ENCODE results near the gene MAX. TPM values are rescaled to one million over a fixed set of nuclear protein-coding genes. Genes with fewer than 3 reads are reported as not detected.
"Not testable (repeated sequence)": the region's sequence is repeated elsewhere in the genome, so short reads cannot be mapped to it uniquely, and the experiment has no call there.

MAX gene
- total and polyA plus RNA-seq, 9 donors, result 48.4 to 168 (median 109) TPM

DNA sequence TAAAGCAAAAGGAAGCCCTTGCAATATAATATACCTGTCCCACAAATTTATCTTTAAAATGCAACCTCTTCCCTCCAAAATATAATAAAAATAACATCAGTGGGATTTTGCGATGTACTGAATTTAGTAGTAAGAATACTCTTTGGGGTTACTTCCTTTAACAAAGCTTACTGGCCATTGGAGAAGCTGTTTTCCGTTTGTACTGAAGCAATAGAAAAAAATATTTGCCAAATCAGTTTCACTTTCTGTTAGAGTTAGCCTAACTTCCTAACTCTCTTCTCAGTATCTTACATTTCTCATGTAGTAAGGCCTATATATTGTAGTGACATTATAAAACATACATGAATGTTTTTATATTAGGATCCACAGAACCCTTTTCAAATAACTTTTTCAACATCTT, 3.7 kb downstream of the MAX start:
- H3K36me3 ChIP-seq, result no peaks in the 10 kb centered on the region
- no peak for DNase-seq
- no peaks in the 10 kb centered on the region for H3K27me3 ChIP-seq
- no peak overlapping the region for H3K27ac ChIP-seq
- 6 to 10% (median 8%) methylated on average over 2 of the region's 2 CpGs for WGBS, 3 donors
- intact Hi-C loops (cut with DNase I), result no loop called here
- TF ChIP-seq POLR2A (IDR thresholded peaks at IDR 0.05) (no peak), EP300 (IDR thresholded peaks at IDR 0.05) (no peak)
- TF ChIP-seq, protein P1, sequence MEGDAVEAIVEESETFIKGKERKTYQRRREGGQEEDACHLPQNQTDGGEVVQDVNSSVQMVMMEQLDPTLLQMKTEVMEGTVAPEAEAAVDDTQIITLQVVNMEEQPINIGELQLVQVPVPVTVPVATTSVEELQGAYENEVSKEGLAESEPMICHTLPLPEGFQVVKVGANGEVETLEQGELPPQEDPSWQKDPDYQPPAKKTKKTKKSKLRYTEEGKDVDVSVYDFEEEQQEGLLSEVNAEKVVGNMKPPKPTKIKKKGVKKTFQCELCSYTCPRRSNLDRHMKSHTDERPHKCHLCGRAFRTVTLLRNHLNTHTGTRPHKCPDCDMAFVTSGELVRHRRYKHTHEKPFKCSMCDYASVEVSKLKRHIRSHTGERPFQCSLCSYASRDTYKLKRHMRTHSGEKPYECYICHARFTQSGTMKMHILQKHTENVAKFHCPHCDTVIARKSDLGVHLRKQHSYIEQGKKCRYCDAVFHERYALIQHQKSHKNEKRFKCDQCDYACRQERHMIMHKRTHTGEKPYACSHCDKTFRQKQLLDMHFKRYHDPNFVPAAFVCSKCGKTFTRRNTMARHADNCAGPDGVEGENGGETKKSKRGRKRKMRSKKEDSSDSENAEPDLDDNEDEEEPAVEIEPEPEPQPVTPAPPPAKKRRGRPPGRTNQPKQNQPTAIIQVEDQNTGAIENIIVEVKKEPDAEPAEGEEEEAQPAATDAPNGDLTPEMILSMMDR (IDR thresholded peaks at IDR 0.05), result no peak
- no peaks in the 10 kb centered on the region for H3K9me3 ChIP-seq
- H3K4me3 ChIP-seq, result no peak overlapping the region
- H3K4me1 ChIP-seq (ENCODE audit: insufficient read depth), result peaks cover 29% of the 10 kb centered on the region

DNA sequence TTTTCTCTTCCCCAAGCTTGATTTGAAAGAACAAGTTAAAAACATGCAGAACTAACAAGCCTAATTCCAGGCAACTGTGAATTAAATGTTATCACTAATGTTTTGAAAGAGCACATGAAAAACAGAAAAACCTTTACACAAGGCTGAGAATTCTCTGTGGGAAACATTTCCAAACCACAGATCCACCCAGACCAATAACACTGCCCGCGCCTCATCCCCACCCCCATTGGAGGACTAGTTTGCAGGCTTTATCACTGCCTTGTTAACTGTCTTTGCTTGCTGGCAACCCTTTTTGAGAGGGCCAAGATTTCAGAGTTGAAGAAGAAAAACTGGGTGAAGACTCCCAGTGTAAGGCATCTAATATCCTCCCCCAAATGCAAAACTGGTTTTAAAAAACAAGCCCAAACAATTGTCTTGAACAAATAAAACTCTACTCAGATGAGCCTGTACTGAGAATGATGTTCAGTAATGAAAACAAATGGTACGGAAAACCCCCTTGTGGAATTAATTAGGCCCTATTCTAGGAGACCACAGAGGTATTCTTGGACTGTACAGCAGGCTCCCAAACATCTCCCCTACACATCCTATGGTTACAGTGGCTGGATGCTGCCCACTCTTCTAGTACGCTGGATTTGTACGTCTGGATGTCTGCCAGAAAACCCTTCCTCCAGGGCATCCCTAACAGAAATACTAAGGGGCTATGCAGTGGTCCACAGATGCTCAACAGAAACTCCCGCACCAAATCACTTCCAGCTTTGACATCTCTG, 5.8 kb downstream of the MAX start:
- no peak overlapping the region for H3K4me3 ChIP-seq
- TF ChIP-seq, protein P1 (IDR thresholded peaks at IDR 0.05), result no peak
- TF ChIP-seq POLR2A (IDR thresholded peaks at IDR 0.05) (no peak), EP300 (IDR thresholded peaks at IDR 0.05) (no peak)
- peak in 3 of 5 donors; percentile 27 to 52 (median 32) for DNase-seq
- H3K4me1 ChIP-seq (ENCODE audit: insufficient read depth), result peaks cover 26% of the 10 kb centered on the region
- intact Hi-C loops (cut with DNase I), result no loop called here
- H3K27me3 ChIP-seq, result no peaks in the 10 kb centered on the region
- H3K9me3 ChIP-seq, result no peaks in the 10 kb centered on the region
- peak overlapping the region in 1 of 2 donors; percentile 28 for H3K27ac ChIP-seq
- WGBS, 3 donors, result 10 to 21% (median 16%) methylated on average over 6 of the region's 6 CpGs
- H3K36me3 ChIP-seq, result no peaks in the 10 kb centered on the region

DNA sequence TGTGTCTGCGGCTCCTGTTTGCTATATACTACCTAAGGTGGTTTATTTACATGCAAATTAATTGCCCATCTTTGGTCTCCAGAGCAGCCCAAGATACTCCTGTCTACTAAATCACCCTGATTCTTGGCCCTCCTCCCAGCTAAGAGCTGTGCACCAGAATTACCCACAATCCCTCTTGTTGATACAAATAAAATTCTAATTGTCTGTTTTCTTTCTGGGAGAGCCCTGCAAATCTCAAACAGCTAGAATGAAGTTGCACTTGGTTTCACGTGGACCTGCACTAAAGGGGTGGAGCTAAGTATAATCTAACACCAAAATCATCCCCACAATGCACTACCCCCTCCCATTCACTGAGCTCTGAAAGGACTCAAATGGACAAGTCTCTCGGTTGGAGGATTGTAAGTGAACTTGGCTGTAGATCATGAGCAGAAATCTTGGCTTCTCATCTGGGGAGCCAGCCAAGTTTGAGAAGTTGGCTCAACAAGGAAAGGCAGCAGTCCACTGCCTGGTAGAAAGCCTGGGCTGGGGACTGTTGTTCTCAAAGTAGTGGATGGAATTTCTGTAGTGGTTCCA, 6.6 kb downstream of the MAX start:
- peak; percentile 44 to 60 (median 53) for DNase-seq

DNA sequence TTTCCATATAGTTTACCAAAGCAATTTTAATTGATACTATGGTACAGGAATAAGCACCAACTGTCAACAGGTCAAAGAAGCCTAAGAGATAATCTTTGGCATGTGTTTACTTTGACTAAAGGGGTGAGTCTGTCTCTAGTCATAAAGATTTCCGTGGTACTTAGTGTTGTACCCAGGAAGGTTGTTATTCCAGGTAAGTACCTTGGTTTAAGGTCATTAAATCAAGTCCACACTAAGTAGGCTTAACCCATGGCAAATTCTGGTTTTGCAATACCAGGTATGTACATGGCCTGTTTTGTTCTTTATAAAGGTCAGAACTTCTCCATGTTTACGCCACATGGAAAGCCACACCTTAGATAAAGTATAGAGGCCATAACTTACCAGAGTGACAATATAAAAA, 10.0 kb downstream of the MAX start:
- H3K36me3 ChIP-seq, result no peaks in the 10 kb centered on the region
- intact Hi-C loops (cut with DNase I), result no loop called here

More for the DNA sequence above, 6.6 kb downstream of the MAX start:
- 7 to 15% (median 14%) methylated on average over 3 of the region's 3 CpGs for WGBS, 3 donors
- Histone ChIP-seq H3K36me3 (no peaks in the 10 kb centered on the region), H3K4me3 (no peak overlapping the region), H3K27ac (peak overlapping the region in 1 of 2 donors; percentile 28), H3K4me1 (ENCODE audit: insufficient read depth) (peaks cover 24% of the 10 kb centered on the region), H3K27me3 (no peaks in the 10 kb centered on the region), H3K9me3 (no peaks in the 10 kb centered on the region)
- TF ChIP-seq POLR2A (IDR thresholded peaks at IDR 0.05) (no peak), EP300 (IDR thresholded peaks at IDR 0.05) (no peak)
- TF ChIP-seq, protein P1 (IDR thresholded peaks at IDR 0.05), result no peak
- intact Hi-C loops (cut with DNase I), result no loop called here

DNA sequence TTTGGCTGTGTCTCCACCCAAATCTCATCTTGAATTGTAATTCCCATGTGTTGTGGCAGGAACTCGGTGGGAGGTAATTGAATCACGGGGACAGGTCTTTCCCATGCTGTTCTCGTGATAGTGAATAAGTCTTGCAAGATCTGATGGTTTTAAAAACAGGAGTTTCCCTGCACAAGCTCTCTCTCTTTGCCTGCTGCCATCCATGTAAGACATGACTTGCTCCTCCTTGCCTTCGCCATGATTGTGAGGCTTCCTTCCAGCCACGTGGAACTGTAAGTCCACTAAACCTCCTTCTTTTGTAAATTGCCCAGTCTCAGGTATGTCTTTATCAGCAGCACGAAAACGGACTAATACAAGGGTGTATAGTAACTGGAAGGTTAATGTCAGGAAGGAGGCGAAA, 14.5 kb downstream of the MAX start:
- H3K36me3 ChIP-seq; H3K27ac ChIP-seq; intact Hi-C loops (cut with DNase I): not testable (repeated sequence)

More for the DNA sequence above, 10.0 kb downstream of the MAX start:
- peaks cover 22% of the 10 kb centered on the region for H3K4me1 ChIP-seq (ENCODE audit: insufficient read depth)
- no peak overlapping the region for H3K27ac ChIP-seq
- H3K4me3 ChIP-seq, result no peak overlapping the region
- no peak for DNase-seq
- 88 to 90% (median 88%) methylated on average over 2 of the region's 2 CpGs for WGBS, 3 donors
- no peaks in the 10 kb centered on the region for H3K27me3 ChIP-seq
- TF ChIP-seq EP300 (IDR thresholded peaks at IDR 0.05) (no peak), POLR2A (IDR thresholded peaks at IDR 0.05) (no peak)
- TF ChIP-seq, protein P1 (IDR thresholded peaks at IDR 0.05), result no peak
- peaks cover 0 to 7% of the 10 kb centered on the region in 2 donors for H3K9me3 ChIP-seq

DNA sequence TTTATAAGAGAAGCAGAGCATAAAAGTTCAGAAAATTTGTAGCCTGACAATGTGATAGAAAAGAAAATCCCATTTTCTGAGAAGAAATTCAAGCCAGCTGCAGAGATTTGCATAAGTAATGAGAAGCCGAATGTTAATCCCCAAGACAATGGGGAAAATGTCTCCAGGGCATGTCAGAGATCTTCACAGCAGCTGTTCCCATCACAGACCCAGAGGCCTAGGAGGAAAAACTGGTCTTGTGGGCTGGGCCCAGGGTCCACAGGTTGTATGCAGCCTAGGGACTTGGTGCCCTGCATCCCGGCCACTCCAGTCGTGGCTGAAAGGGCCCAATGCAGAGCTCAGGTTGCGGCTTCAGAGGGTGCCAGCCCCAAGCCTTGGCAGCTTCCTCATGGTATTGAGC, 15.6 kb downstream of the MAX start:
- not testable (repeated sequence) for H3K36me3 ChIP-seq, H3K9me3 ChIP-seq

More for the DNA sequence above, 14.5 kb downstream of the MAX start:
- H3K27me3 ChIP-seq; DNase-seq; H3K4me3 ChIP-seq; H3K4me1 ChIP-seq (ENCODE audit: insufficient read depth); H3K9me3 ChIP-seq: not testable (repeated sequence)
- 82 to 97% (median 89%) methylated on average over 8 of the region's 8 CpGs for WGBS, 3 donors

More for the DNA sequence above, 15.6 kb downstream of the MAX start:
- H3K27me3 ChIP-seq; H3K4me3 ChIP-seq; H3K4me1 ChIP-seq (ENCODE audit: insufficient read depth); intact Hi-C loops (cut with DNase I); DNase-seq; H3K27ac ChIP-seq: not testable (repeated sequence)
- 96 to 100% (median 100%) methylated on average over 4 of the region's 4 CpGs for WGBS, 3 donors
